GM12892 (cell line): ENCODE data around the gene ATF6.

Source experiments
- DNase-seq: peaks from one replicate; pipeline ENCODE4 v3.0.0; 2011; ENCODE audit not compliant: insufficient read length
- FAIRE-seq: peaks from 2 replicates; lab custom pipeline; 2011; peaks lifted over from hg19 to GRCh38; lab: Jason Lieb, UNC
- POLR2A ChIP-seq: IDR thresholded peaks from 2 replicates; pipeline ENCODE4 v1.6.1; 2011; ENCODE audit warnings: low read depth, low read length, control low read depth
- POLR2AphosphoS5 ChIP-seq: IDR thresholded peaks from 2 replicates; pipeline ENCODE4 v1.6.1; 2011; ENCODE audit warnings: low read depth, low read length, control low read depth
- TAF1 ChIP-seq: IDR thresholded peaks from 2 replicates; pipeline ENCODE4 v1.6.1; 2011; ENCODE audit warnings: low read depth, mild to moderate bottlenecking, control low read depth, low read length, borderline replicate concordance

The ATF6 gene

DNA sequence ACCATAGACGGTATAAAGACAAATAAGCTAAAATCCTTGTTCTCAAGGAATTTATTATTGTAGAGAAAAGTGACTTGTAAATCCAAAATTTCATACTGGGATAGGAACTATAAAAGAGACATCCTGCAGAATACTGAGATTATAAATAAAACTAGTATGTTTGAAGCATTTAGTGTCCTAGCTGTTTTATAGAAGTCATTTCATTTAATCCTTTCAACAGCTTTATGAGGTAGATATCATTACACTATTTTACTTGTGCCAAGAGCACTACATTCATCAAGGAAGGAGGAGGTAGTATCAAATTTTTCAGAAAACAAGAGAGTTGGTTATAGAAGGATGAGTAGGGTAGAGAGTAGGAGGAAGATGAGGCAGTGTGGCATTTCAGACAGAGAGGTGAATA is 119.6 kb downstream of the ATF6 start:
- FAIRE-seq: no peak
- TF ChIP-seq TAF1 (no peak), POLR2AphosphoS5 (no peak), POLR2A (no peak)
- DNase-seq: no peak

DNA sequence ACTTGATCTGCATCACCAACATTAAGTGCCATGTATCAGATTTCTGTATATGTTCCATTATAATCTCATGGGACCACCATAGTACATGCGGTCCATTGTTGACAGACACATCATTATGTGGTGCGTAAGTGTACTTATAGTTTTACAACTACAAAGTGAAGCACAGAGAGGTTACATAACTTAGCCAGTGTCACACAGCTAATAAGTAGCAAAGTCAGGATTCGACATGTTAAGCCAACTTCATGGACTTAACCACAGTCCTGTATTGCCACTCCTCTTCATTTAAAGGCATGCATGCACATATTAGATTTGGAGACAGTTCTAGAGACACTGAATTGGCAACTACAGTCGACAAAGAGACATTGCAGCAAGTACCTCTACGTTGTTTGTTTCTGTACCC is 120.5 kb downstream of the ATF6 start:
- DNase-seq (no peak), FAIRE-seq (no peak)
- TF ChIP-seq POLR2AphosphoS5 (no peak), POLR2A (no peak), TAF1 (no peak)

DNA sequence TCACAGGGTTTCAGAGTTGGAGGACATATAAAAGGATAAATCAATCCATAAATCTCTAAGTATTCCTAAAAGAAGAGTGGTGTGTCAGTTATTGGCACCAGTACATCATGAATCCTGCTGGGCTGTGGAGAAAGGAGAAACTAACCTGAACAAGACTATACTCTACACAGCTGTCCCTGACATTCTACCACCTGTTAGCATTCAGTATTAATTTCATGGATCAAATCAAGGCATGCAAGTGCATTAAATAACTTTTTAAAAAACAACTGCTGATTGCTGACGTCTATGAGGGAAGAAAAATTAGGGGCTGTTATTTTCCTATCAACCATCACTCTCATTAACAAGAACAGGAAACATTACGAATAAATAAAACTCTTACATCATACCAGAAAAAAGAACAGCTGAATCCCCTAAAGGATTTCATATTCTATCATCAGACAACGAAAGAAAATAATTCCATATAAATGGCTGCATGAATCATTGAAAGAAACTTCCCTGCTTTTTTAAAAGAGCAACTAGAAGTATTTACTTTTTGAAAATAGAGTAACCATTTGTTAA is 121.7 kb downstream of the ATF6 start:
- DNase-seq: no peak
- no peak for TF ChIP-seq POLR2AphosphoS5
- TF ChIP-seq TAF1: no peak
- no peak for TF ChIP-seq POLR2A
- no peak for FAIRE-seq

DNA sequence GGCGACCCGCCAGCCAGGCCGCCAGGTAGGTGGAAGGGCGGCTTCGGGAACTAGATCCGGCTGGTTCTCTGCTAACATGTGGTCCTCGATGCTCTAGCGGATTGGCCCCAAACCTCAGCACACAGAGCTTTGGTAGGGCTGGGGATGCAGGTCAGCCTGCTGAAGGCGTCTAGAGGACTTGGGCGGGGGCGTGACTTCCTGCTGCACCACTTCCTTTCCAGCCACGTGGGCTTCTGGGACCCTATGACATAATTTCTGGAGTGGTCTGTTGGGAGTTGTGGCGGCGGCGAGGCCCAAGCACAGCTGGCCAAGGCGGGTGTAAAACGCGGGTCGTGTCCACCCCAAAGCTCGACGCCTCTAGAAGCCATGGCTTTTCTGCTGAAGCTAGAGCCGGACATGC is 124.5 kb downstream of the ATF6 start:
- no peak for FAIRE-seq
- TF ChIP-seq TAF1 (no peak), POLR2A (no peak), POLR2AphosphoS5 (no peak)
- DNase-seq: no peak

DNA sequence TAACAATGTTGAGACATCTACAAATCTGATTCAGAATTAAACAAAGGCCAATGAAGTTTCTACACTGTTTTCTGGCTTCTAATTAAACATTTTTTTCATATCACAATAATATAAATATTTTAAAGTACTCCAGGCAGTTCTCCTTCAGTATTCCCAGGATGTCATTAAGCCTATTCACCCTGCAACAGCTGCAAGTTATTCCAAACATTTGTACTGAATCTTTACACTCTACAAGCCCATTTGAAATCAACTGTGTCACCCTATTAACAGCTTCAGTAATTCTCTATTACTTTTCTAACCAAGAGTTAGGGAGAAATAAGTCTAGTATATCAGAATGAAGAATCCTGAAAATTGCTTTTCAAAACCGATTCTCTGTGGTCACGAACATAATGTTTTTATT is 133.0 kb downstream of the ATF6 start:
- no peak for DNase-seq
- FAIRE-seq: no peak
- TF ChIP-seq POLR2A: no peak
- TF ChIP-seq POLR2AphosphoS5: no peak
- TF ChIP-seq TAF1: no peak

DNA sequence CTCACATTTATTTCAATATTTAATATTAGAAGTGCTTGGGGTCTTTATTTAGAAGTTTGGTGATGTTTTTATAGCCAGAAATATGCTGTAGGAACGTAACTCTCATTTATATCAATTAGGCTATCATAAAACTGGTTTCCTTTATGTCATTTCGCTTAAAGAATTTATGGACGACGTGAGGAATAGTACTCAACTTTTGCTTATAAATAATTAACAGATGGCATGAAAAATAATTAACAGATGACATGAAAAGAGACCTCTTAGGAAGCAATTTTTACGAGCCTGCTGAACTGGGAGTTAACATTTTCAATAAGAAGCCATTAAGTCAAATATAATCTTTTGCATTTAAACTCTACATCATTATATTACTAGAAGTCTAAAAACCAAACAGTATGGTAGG is 134.0 kb downstream of the ATF6 start:
- TF ChIP-seq TAF1: no peak
- no peak for TF ChIP-seq POLR2A
- TF ChIP-seq POLR2AphosphoS5: no peak
- DNase-seq: no peak
- no peak for FAIRE-seq

DNA sequence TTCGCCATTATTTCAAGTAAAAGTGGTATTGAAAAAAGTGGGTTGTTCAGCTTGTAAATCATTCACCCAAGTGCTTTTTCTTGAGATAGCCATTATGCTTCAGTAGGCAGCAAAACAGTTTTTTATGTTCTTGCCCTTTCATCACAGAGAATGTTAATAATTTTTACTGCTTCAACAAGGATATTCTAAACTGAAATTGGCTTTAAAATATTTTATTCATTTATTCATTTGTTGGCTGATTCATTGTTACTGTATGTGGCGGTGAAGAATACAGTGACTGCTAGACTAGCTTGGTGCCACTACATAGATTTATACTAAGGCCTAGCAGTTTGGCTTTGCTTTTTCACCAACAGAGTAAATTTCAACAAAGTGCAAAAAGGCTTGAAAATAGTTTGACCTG is 136.1 kb downstream of the ATF6 start:
- DNase-seq (no peak), FAIRE-seq (no peak)
- no peak for TF ChIP-seq TAF1
- no peak for TF ChIP-seq POLR2A
- TF ChIP-seq POLR2AphosphoS5: no peak

DNA sequence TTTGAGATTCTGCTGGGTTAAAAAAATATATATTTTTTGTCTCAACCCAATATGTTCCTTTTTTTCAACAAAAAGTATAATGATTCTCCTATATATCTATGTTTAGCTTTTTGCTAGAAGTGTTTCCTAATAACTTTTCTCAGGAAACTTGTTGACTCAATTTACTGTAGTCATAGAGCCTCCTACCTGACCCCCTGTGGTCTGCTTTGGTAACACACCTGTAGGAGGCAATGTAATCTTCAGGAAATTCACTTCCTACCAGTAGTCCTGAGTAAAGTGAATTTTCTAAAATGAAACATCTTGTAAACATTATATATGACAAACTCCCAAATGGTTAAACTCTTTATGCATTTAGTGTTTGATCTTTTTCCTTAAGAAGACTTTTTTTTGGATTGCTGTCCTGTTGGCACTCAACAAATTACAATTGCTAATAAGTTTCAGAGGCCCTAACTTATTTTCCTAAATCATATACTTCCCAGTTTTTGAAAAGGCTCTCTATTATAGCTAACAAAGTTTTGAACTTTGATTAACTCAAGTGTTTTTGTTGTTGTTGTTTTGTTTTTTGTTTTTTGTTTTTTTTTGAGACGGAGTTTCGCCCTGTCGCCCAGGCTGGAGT is 139.3 kb downstream of the ATF6 start:
- TF ChIP-seq POLR2A (no peak), TAF1 (no peak), POLR2AphosphoS5 (no peak)
- FAIRE-seq (no peak), DNase-seq (no peak)

DNA sequence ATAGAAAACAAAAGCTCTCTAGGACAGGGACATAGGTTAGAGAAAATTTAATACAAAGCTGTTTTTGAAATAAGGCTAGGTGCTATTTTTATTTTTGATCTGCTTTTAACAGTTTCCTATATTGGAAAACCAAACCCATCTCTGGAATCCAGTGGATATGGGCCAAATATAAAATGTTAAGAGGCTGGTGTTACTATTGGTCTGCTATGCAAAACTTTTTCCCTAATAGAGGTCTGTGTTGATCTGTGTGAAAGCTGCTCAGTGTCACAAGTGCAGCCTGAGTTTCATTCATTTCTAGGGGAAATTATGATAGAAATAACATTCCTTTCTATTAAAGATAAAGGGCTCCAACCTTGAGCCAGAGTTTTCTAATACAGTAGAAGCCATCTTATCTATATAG is 141.1 kb downstream of the ATF6 start:
- TF ChIP-seq POLR2AphosphoS5 (no peak), TAF1 (no peak), POLR2A (no peak)
- no peak for DNase-seq
- FAIRE-seq: no peak

DNA sequence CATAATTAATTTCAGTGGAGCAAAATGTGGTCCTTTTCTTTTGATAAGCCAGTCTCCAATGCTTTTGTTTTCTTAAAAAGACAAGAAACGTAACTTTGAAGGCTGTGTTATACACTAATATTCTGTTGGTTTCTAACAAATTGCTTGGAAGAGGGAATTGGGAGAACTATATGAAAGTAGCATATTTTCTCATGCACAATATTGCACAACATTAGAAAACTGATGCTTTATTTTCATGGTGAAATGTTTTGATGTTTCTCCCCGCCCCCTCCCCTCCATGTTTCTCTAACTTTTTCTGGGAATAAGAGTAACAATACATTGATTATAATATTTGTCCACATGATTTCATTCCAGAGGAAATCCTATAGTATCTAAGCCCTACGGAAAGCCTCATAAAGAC is 142.1 kb downstream of the ATF6 start:
- FAIRE-seq: no peak
- TF ChIP-seq TAF1 (no peak), POLR2AphosphoS5 (no peak), POLR2A (no peak)
- no peak for DNase-seq

DNA sequence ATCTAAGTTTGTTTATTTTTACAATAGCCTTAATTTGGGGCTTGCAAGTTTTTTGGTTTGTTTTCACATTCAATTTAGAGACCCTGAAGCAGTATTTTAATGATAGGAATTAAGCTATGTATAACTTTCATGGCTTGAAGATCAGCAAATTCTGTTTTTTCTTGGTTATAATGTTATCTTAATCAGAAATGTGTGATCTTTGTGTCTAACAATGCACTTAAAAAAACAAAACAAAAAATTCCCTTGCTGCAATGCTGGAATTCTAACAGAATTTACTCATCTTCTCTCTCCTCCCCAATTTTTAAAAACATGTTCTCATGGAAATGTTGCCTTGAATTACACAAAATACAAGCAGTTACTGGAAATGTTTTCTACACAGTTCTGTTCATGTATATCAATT is 144.5 kb downstream of the ATF6 start:
- no peak for DNase-seq
- no peak for TF ChIP-seq TAF1
- TF ChIP-seq POLR2AphosphoS5: no peak
- TF ChIP-seq POLR2A: no peak
- FAIRE-seq: no peak

DNA sequence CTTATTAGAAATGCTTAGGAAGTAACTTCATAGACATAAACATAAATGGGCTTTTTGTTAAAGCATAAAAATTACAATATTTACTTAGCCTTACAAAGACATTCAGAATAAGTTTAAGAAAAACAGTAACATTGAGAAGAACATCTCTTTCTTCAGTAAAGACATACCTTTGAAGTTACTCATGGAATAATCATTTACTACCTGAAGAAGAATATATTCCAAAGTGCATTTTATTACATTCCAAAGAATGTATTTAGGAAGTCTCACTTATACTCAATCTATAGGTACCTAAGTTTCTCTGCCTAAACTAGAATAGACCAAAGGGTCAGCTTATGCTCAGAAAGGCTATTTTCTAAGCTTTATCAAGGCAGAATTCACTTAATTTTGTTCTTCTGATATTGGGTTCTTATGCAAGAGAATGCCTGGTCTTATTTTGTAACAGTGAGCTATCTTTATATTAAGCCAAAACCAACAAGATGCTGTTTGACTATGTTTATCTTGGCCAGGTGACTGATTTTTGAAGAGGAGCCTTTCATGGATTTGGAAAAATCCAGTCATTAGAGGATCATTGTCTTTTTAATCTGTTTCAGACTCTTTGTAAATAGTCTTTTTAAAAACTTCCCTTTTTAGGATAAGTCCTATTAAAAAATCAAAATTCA is 147.5 kb downstream of the ATF6 start:
- TF ChIP-seq POLR2AphosphoS5 (no peak), POLR2A (no peak), TAF1 (no peak)
- no peak for DNase-seq
- FAIRE-seq: no peak
